Suppressor macrophage treated with lipopolysaccharide for 1 hour (primary cell): ENCODE results near the gene TYW3.

Experiments used
- DNase-seq, 3 donors: peaks; one replicate each; pipeline ENCODE4 v3.0.0-alpha.2; 2020 to 2022

Gene TYW3, protein sequence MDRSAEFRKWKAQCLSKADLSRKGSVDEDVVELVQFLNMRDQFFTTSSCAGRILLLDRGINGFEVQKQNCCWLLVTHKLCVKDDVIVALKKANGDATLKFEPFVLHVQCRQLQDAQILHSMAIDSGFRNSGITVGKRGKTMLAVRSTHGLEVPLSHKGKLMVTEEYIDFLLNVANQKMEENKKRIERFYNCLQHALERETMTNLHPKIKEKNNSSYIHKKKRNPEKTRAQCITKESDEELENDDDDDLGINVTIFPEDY

DNA sequence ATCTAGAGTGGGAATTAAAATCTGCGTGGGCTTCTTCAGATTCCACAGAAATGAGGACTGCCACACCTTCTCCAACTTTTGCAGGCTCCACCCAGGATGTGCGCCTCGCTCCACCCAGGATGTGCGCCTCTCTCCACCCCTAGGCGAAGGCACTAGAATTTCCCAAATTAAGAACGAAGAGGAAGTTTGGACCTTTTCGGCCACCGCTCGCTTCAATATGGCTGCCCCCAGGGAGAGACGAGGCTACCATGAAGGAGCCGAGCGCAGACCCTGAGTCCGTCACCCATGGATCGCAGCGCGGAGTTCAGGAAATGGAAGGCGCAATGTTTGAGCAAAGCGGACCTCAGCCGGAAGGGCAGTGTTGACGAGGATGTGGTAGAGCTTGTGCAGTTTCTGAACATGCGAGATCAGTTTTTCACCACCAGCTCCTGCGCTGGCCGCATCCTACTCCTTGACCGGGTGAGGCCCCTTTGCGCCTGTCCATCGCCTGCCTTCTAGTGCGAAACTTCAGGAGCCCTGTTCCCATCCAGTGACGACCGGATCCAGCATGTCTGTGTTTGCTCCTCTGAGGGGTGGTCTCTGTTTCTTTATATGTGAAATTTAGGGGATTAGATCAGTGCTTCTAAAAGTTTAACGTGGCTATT, at the start of gene TYW3, which contains the start of gene CRYZ:
TSS of gene TYW3 (plus strand) at position 193 of the 644 bp plus-strand sequence. CDS start at position 286, 93 bp downstream.
TSS of gene CRYZ (minus strand) at position 91 of the 644 bp plus-strand sequence. CDS start 8,229 bp downstream, outside the sequence.
- DNase-seq: peak; percentile 95 to 96 (median 96)

DNA sequence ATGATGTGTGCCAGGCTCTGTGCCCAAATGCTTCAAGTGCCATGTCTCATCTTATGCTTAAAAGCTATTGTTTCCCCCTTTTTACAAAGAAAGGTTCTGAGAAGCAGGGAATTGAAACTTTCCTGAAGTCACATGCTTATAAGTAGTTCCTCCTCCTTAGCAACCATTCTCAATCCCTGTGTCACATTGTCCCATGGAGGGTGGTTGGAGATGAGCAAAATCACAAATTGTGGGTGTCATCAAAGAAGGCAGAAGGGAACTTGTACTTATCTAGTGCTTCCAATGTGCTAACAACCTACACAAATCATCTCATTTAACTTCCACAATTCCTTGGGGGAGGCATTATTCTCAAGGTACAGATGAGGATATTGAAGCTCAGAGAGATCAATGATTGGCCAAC, 49.3 kb upstream of the TYW3 start:
- DNase-seq: peak in 2 of 3 donors; percentile 3 to 14

DNA sequence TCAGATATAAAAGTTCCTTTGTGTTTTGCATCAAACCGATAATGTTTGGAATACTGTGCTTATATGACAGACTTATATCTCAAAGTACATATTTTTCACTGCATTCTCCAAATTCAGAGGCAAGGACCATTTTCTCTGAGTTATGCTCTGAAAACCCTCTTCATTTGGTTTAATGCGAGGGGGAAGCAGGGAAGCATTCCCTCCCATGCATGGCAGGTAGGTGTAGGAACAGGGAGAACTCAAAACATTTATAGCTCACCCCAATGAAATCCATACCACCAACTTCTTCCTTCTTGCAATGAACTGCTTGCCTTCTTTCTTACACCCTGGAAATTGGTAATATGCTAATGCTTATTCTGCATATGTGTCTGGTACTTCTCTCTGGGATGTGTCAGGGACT, 48.7 kb upstream of the TYW3 start:
- DNase-seq: no peak

DNA sequence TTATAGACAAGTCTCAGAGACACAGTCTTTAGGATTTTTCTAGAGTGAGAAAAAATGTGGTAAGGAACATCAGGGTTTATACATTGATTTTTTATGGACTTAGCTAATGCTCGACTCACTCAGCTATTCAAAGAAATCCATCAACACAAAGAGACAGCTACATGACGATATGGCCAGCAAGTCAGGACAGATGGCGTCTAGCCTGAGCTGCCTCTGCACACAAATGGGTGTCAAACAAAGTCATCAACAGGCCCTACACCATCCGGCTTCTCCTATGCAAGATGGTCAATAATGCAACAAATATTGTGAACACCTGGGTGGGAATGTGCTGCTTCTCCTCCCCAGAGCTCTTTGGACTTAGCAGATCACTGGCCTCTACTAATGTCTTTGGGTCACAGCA, 46.0 kb upstream of the TYW3 start:
- no peak for DNase-seq

- DNase-seq: peak; percentile 59 to 72 (median 60)
Measured at GRCh38 chr1:74689621-74690363, 43.2 kb upstream of the TYW3 start.

GRCh38 chr1:74690364-74690696, 42.6 kb upstream of the TYW3 start:
- DNase-seq: no peak

- no peak for DNase-seq
Measured at GRCh38 chr1:74690909-74691308, 42.0 kb upstream of the TYW3 start.

- DNase-seq: no peak
Measured at GRCh38 chr1:74693473-74693872, 39.5 kb upstream of the TYW3 start.

GRCh38 chr1:74697832-74698231, 35.1 kb upstream of the TYW3 start:
- no peak for DNase-seq

- no peak for DNase-seq
Measured at GRCh38 chr1:74699331-74699730, 33.6 kb upstream of the TYW3 start.

GRCh38 chr1:74703386-74704182, 29.4 kb upstream of the TYW3 start:
- DNase-seq: no peak

- no peak for DNase-seq
Measured at GRCh38 chr1:74712881-74713280, 20.1 kb upstream of the TYW3 start.

GRCh38 chr1:74713849-74714248, 19.1 kb upstream of the TYW3 start:
- no peak for DNase-seq

DNA sequence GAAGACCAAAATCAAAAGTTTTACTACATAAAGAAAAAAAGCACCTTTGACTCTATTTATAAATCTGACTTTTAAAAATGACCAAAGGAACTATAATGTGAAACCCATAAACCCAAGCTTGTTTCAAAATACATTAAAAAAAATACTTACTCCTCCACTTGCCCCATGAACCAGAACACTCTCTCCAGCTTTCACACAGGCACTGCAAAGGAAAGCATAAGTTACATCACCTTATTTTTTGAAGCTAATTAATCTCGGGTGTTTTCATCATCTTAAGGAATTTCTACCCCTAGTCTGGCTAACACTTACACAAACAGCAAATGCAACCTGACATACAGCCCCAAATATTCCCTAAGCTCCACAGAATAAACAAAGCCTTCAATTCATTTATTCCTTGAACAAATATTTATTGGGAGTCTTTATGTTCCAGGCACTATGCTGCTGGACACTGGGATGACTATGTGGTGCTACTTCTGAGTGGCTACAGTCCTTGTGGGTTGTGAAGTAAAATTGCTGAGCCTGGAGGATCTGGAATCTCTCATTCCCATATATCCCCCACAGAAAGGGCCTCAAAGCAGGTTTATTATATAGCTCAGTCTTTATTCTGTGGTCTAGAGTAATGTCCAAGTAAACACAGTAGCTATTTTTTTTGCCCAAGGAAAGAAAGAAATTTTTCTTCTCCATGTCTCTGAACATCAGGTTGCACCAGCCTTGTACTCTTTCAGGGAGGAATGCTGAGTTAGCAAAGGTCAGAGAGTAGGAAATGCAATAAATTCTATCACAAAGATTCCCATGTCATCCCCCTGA, 18.3 kb upstream of the TYW3 start:
- no peak for DNase-seq

- DNase-seq: no peak
Measured at GRCh38 chr1:74715236-74715502, 17.8 kb upstream of the TYW3 start.

DNA sequence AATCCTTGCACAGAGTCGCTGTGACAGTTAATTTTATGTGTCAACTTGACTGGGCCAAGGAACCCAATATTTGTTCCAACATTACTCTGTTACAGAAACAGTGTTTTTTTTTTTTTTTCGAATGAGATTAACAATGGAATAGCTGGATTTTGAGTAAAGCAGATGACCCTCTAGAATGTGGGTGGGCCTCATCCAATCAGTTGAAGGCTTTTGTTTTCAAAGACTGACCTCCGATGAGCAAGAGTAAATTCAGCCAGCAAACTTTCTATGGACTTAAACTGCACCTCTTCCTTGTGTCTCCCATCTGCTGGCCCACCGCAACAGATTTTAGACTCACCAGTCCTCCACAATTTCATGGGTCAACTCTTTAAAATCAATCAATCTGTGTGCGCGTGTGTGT, 17.1 kb upstream of the TYW3 start:
- DNase-seq: no peak

GRCh38 chr1:74716822-74717221, 16.1 kb upstream of the TYW3 start:
- no peak for DNase-seq

- DNase-seq: no peak
Measured at GRCh38 chr1:74717626-74718025, 15.3 kb upstream of the TYW3 start.

GRCh38 chr1:74726063-74726462, 6.9 kb upstream of the TYW3 start:
- no peak for DNase-seq

DNA sequence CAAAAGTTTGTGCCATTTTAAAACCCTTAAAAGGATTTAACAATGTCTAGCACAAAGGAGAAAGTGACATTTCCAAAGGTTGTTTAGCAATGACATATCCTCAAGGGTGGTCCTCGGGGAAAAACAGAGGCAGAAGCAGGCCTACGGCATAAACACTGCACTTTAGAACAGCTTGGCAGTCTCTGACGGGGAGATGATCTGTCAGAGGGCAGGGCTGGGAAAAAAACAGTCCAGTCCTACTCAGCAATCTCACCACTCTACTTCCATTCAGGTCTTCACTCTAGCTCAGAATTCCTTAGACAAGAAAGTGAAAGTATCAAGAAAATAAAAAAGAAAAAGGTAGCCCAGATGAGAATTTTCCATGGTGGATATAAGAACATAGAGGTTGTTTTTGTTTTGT, 4.2 kb upstream of the TYW3 start:
- no peak for DNase-seq

- no peak for DNase-seq
Measured at GRCh38 chr1:74729741-74730478, 3.0 kb upstream of the TYW3 start.
